Right cardiac atrium (tissue), 5 donors: ENCODE results near the gene EEF1AKMT3. TPM values are rescaled to one million over a fixed set of nuclear protein-coding genes. Genes with fewer than 3 reads are reported as not detected.
A peak's percentile ranks its signal among the peaks of the same experiment; 100 is the strongest.

Experiments
- ATAC-seq, 2 donors: fragments of 200-7000 bp; cut with Tn5 transposase; one replicate each; pipeline versions ENCODE4 v1.8.0 to v1.9.1; 2020; ENCODE audit warnings: moderate library complexity in 2 of 2, mild to moderate bottlenecking in 1 of 2
- DNase-seq, 3 donors: peaks; one replicate each; pipeline ENCODE4 v3.0.0-alpha.2; 2020
- H3K27ac ChIP-seq: one replicate; pipeline ENCODE4 v1.5.1; 2013; ENCODE audit warnings: mild to moderate bottlenecking, low read length, control low read depth, moderate library complexity
- H3K27me3 ChIP-seq: one replicate; pipeline ENCODE4 v1.6.1; 2013; ENCODE audit not compliant: control insufficient read depth, insufficient read depth
- H3K4me1 ChIP-seq: one replicate; pipeline ENCODE4 v1.6.1; 2013; ENCODE audit warnings: low read length; ENCODE audit not compliant: control insufficient read depth, insufficient read depth
- H3K4me3 ChIP-seq: one replicate; pipeline ENCODE4 v1.5.1; 2013; ENCODE audit warnings: low read length, control low read depth
- H3K9me3 ChIP-seq: one replicate; pipeline ENCODE4 v1.6.1; 2013; ENCODE audit warnings: low read length; ENCODE audit not compliant: control insufficient read depth
- WGBS: extraction: QIAGEN DNeasy Blood & Tissue Kit; methylation state at CpG from one replicate; pipeline ENCODE4 v1.1.7; 2013; 5-methylcytosine and 5-hydroxymethylcytosine counted together
- intact Hi-C, 4 donors: fragments of 100-400 bp; cut with DNase I; formaldehyde crosslinking; loops; one replicate each; pipeline versions ENCODE4 v1.11.0 to v1.14.0; 2022 to 2023
- polyA plus RNA-seq: library from polyadenylated mRNA; stranded (reverse); fragments of 200-250 nt; gene quantifications from one replicate; pipeline ENCODE4 v1.2.3, GENCODE V29; 2013
- total RNA-seq, 4 donors: library from RNA; stranded (reverse); fragmentation: NEBNext Ultra II Directional; extraction: Animal tissue kit (Norgen Biotek cat#: 25700); gene quantifications; one replicate each; pipeline ENCODE4 v1.2.1, GENCODE V29; 2021
- donor health status: healthy with polysubstance abuse.
- donor health status: DM: no; HTN: yes; CAD: no.
- donor health status: DM: no; HTN: no; CAD: no.
- donor health status: DM: no; HTN: yes; CAD: no; lungs with severe emphysema.
- donor health status: DM: yes; HTN: yes; CAD: no.

The EEF1AKMT3 gene
- total and polyA plus RNA-seq, 5 donors, result 0.95 to 3.1 (median 2.4) TPM

DNA sequence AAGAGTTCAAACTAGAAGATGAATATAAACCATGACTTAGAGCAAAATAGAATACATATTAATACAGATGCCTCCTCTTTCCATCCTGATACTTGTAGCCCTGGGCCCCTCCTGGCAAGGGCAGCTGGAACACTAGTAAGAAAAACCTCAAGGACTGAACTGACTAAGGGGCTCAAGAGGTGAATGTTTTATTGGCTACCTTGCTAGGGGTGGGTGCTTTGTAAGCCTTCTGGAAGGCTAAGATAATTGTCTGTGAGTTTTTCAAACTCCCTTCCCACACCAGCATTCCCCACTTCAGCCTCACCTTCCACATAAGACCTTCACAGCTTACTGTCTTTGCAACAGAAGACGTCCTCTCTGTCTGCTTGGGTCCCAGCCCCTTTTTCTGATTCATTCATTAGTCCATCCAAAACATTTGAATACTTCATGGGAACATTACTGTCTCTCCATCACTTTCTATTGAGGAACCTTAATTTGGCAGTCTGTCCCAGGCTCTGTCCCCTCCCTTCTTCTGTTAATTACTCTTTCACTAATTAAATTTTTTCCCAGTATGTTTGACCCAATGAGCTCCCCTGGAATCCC is 18.6 kb upstream of the EEF1AKMT3 start:
- peaks cover 2% of the 10 kb centered on the region for H3K4me1 ChIP-seq
- no peak overlapping the region for H3K4me3 ChIP-seq
- intact Hi-C loops, result no loop called here

DNA sequence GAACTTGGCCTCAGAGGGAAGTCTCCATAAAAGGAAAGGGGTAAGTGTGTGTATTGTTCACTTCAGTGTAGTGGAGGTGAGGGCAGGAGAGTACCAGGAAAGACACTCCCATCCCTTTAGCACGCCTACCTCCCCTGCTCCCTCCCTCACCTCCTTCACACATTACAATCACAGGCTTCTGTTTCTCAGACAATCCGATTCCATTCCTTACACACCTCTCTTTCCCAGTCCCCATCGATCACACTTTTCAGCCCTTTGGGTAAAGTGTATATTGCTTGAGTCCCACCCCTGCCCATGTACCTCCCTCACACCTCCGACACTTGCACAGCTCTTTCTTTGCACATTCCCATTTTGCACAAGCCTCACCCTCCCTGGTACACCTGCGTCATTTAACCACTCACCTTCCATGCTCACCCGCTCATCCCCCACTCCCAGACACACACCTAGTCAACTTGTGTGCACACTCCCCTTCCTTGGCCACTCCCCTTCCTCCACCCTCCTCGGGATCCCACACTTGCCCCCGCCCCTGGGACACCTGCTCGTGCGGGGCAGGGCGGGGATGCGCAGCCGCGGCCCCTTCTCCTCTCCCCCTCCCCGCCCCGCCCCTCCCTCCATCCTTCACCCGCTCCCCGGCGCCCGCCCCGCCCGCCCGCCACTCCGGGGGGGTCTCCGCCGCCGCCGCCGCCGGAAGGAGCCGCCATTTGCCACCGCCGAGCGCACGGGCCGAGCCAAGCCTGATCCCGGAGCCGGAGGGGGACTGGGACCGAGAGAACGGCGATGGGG is 17.8 kb upstream of the EEF1AKMT3 start, which contains the start of gene MARCHF9:
Gene MARCHF9 (plus strand): TSS at position 693 of the 783 bp plus-strand sequence. CDS start 426 bp downstream, outside the sequence.
- H3K4me3 ChIP-seq, result peak within 1 kb of the TSS; percentile 97
- intact Hi-C loops, result no loop called here
- WGBS, result 1% methylated on average over 41 of the region's 41 CpGs
- no peaks in the 10 kb centered on the region for H3K27me3 ChIP-seq
- DNase-seq, result peak; percentile 57 to 86 (median 84)
- H3K9me3 ChIP-seq, result no peaks in the 10 kb centered on the region
- ATAC-seq, result peak in 1 of 2 donors; percentile 2
- peaks cover 2% of the 10 kb centered on the region for H3K4me1 ChIP-seq
- H3K27ac ChIP-seq, result no peak within 1 kb of the TSS

More for the DNA sequence above, 18.6 kb upstream of the EEF1AKMT3 start:
- DNase-seq (peak in 1 of 3 donors; percentile 37), ATAC-seq (no peak)
- no peaks in the 10 kb centered on the region for H3K27me3 ChIP-seq
- H3K9me3 ChIP-seq, result no peaks in the 10 kb centered on the region
- WGBS, result 24% methylated on average over 1 of the region's 1 CpG
- no peak overlapping the region for H3K27ac ChIP-seq

DNA sequence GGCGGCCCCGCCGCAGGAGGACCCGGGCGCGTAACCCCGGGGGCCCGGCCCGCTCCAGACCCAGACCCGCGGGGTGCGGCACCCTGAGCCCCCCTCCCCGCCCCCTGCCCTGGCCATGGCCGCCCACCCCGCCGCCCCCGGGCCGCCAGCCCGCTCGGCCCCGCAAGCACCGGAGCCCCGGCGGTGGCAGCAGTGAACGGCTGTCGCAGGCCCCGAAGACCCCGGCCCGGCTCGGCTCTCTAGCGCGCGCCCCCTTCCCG is 17.3 kb upstream of the EEF1AKMT3 start:
- under 1% methylated on average over 33 of the region's 34 CpGs for WGBS
- Histone ChIP-seq H3K4me3 (peak overlapping the region; percentile 97), H3K27ac (no peak overlapping the region), H3K4me1 (peaks cover 2% of the 10 kb centered on the region), H3K9me3 (no peaks in the 10 kb centered on the region), H3K27me3 (no peaks in the 10 kb centered on the region)
- peak in 1 of 3 donors; percentile 75 for DNase-seq
- intact Hi-C loops, result no loop called here
- ATAC-seq, result no peak

DNA sequence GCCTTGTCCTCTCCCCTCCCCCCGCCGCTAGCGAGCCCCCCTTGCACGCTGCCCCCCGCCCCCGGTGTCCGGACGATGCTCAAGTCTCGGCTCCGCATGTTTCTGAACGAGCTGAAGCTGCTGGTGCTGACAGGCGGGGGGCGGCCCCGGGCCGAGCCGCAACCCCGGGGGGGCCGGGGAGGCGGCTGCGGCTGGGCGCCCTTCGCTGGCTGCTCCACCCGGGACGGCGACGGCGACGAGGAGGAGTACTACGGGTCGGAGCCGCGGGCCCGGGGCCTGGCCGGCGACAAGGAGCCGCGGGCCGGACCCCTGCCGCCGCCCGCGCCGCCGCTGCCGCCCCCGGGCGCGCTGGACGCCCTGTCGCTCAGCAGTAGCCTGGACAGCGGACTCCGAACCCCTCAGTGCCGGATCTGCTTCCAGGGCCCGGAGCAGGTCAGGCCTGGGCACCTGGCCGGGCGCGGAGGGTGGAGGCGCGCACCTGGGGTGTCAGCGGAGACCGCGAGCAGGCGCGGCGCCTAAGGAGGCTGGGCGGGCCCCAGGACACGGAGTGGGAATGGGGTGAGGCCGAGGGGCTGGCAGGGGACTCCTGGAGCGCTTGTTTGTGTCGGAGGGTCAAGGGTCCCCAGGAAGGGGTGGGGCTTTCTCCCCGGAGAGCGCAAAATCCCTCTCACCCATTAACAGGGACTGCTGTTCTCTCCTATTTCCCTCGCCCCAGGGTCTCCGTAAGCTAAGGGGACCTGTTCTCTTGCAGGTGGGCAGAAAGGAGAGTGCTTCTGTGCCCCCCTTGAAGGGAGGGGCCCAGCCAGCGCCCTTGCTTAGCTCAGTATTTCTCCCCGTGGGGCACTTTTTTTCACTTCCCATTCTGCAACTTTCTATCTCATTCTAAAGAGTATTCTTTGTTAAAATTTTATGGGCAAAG is 16.7 kb upstream of the EEF1AKMT3 start:
- DNase-seq, result peak in 2 of 3 donors; percentile 74
- intact Hi-C loops, result no loop called here

DNA sequence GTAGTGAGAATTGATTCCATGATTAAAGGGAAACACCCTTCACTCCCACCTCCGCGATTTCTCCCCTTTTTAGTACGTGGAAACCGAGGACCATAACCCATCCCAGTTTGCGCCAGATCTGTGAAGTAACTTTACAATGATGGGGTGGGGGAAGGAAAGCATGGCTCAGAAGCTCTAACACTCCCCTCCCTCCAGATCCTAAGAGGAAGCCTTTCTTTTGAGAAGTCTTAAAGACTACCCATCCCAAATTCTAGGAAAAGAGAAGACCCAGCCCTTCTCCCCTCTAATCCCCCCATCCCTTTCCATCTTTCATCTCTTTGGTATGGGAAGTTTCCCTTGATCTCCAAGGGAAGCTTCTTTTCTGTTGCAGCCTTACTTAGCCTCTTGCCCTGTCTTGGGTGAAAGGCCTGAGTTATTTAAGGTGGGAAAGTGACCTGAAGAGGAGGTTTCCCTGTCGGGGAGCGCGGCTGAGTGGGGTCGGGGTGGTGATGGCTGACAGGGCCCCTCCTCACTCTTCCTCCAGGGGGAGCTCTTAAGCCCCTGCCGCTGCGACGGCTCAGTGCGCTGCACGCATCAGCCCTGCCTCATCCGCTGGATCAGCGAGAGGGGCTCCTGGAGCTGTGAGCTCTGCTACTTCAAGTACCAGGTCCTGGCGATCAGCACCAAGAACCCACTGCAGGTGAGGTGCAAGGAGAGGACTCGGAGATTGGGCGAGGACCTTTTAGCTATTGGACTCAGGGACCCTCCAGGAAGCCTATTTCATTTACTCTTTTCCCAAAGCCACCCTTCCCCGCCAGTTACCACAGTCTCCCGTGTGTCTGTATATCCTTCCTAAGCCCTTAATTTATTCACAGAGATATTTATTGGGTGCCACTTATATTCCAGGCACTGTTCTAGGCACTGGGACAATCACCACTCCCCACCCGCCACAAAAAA is 15.7 kb upstream of the EEF1AKMT3 start:
- Histone ChIP-seq H3K4me3 (peak overlapping the region; percentile 97), H3K27ac (no peak overlapping the region), H3K27me3 (no peaks in the 10 kb centered on the region), H3K4me1 (no peaks in the 10 kb centered on the region), H3K9me3 (no peaks in the 10 kb centered on the region)
- WGBS, result 50% methylated on average over 22 of the region's 22 CpGs
- ATAC-seq (no peak), DNase-seq (peak in 2 of 3 donors; percentile 72 to 79)
- intact Hi-C loops, result no loop called here

More for the DNA sequence above, 16.7 kb upstream of the EEF1AKMT3 start:
- Histone ChIP-seq H3K4me3 (peak overlapping the region; percentile 97), H3K27ac (no peak overlapping the region), H3K4me1 (peaks cover 2% of the 10 kb centered on the region), H3K9me3 (no peaks in the 10 kb centered on the region), H3K27me3 (no peaks in the 10 kb centered on the region)
- no peak for ATAC-seq
- WGBS, result 2% methylated on average over 76 of the region's 76 CpGs

DNA sequence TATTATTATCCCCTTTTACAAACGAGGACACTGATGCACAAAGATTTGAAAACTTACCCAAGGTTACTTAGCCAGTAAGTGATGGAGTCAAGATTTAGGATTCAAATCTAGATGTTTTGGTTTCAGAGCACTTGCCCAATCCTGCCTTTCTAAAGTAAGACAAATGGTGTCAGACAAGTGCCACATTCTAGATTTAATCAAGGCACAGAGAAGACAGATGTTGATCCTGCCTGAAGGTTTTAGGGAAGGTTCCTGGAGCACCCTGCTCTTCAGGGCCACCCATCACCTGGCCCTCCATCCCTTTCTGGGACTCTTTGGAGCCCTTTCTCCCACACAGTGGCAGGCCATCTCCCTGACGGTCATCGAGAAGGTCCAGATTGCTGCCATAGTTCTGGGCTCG is 14.6 kb upstream of the EEF1AKMT3 start:
- Histone ChIP-seq H3K9me3 (no peaks in the 10 kb centered on the region), H3K27ac (no peak overlapping the region), H3K4me3 (no peak overlapping the region), H3K4me1 (no peaks in the 10 kb centered on the region), H3K27me3 (no peaks in the 10 kb centered on the region)
- intact Hi-C loops, result no loop called here
- 91% methylated on average over 4 of the region's 4 CpGs for WGBS
- no peak for ATAC-seq
- DNase-seq, result no peak

DNA sequence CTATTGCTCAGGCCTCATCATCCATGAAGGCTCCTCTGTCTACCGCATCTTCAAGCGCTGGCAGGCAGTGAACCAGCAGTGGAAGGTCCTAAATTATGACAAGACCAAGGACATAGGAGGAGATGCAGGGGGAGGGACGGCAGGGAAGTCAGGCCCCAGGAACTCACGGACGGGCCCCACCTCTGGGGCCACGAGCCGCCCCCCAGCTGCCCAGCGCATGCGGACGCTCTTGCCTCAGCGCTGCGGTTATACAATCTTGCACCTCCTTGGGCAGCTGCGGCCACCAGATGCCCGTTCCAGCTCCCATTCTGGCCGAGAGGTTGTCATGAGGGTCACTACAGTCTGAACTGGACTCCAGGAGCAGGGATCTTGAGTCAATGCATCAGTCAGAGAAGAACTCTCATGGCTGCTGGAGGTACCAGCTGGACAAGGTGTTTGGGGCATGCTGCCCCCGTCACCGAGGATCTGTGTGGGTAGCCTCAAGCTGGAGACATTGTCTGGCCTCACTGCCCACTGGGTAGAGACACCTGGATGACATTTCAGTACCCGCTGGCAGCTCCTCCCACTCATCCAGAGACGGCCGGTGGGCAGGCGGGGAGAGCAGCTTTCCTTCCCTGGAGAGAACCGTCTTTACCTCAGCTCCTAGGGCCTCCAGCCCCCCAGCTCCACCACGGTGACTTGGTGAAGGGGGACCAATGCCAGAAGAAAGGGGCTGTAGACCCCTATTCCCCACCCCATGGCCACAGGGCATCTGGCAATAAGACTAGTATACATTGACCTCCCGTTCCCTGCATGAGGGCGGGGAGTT is 13.7 kb upstream of the EEF1AKMT3 start:
- Histone ChIP-seq H3K27me3 (no peaks in the 10 kb centered on the region), H3K27ac (no peak overlapping the region), H3K4me1 (no peaks in the 10 kb centered on the region), H3K9me3 (no peaks in the 10 kb centered on the region), H3K4me3 (no peak overlapping the region)
- DNase-seq, result no peak
- 93% methylated on average over 25 of the region's 25 CpGs for WGBS
- no peak for ATAC-seq
- intact Hi-C loops, result no loop called here

DNA sequence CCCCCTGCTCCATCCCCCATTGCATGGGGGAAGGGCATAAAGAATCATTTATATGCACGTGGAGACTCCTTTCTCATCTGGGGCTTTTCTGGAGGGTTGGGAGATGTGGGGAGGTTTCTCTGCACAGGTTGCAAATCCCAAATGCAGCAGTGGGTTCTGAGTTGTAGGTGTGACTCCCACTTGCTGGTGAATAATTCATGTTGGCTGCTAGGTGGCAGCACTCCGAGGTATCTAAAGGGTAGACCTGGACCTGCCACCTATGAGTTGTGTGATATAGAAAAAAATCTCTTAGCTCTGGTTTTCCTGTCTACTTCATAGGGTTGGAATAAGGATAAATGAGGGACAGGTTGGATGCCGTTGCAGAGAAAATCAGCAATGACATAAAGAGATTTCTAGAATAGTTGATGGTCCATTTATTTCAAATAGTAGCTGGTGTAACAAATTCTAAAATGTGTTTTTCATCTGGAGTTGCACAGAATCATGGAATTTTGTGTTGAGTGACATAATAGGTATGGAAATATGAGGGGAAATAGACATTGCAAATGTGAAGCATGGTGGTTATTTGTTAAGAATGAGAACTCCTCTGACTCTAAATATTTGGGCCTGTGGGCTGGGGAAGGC is 12.9 kb upstream of the EEF1AKMT3 start:
- 42% methylated on average over 3 of the region's 3 CpGs for WGBS
- no peaks in the 10 kb centered on the region for H3K9me3 ChIP-seq
- H3K27me3 ChIP-seq, result no peaks in the 10 kb centered on the region
- intact Hi-C loops, result no loop called here
- no peak for ATAC-seq
- no peak overlapping the region for H3K27ac ChIP-seq
- no peak for DNase-seq
- H3K4me1 ChIP-seq, result no peaks in the 10 kb centered on the region
- no peak overlapping the region for H3K4me3 ChIP-seq

DNA sequence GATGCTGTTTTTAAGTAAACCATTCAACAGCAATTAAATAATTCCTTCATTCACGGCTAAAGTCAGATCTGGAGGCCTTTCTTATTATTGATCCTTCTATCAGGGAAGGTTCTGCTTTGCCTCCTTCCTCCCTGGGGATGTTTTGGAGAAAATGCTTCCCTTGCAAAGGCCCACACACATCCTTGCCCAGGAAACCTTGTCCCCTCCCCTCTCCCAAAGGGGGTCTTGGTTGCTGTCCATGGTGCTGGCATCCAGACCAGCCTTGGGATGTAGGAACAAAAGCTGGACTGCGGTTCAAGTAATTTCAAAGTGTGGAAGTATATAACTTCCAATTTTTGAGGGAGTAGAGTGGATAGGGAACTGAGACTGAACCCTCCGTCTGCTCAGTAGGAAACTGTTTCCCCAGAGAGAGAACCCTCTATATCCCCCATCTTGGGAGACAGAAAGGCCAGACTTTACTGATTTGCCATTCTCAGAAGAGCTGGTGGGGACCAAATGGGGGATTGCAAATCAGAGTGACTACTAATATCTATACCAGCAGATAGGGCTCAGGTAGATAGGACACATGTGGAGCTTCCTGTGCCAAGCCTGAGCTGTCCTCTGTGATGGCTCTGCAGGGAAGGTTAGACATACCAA is 11.9 kb upstream of the EEF1AKMT3 start:
- Histone ChIP-seq H3K27ac (no peak overlapping the region), H3K4me3 (no peak overlapping the region), H3K9me3 (no peaks in the 10 kb centered on the region), H3K27me3 (no peaks in the 10 kb centered on the region), H3K4me1 (peaks cover 4% of the 10 kb centered on the region)
- no peak for ATAC-seq
- WGBS, result 85% methylated on average over 3 of the region's 3 CpGs
- DNase-seq, result no peak
- intact Hi-C loops, result no loop called here
